BJ (cell line): ENCODE measurements around the gene SELENOH. TPM values are rescaled to one million over a fixed set of nuclear protein-coding genes. Genes with fewer than 3 reads are reported as not detected.

Source experiments
- CTCF ChIA-PET: fragments of 350-600 bp; formaldehyde crosslinking; extraction: SDS; loops from one replicate; lab custom pipeline; 2021; ENCODE audit warnings: antibody characterized with exemption, inconsistent platforms; lab: Yijun Ruan, JAX
- POLR2A ChIA-PET: fragments of 300-600 bp; sonication (Branson Sonifier 250); formaldehyde crosslinking; extraction: SDS; loops from one replicate; lab custom pipeline; 2021; ENCODE audit warnings: antibody characterized with exemption; lab: Charles Lee
- DNase-seq: peaks from one replicate; pipeline ENCODE4 v3.0.0-alpha.2; 2011; ENCODE audit warnings: low read depth
- H3K27me3 ChIP-seq: 2 replicates; pipeline ENCODE4 v1.6.0; 2011; ENCODE audit warnings: low read length; ENCODE audit not compliant: control insufficient read depth, insufficient read depth
- H3K36me3 ChIP-seq: 2 replicates; pipeline ENCODE4 v1.5.1; 2011; ENCODE audit warnings: low read length; ENCODE audit not compliant: control insufficient read depth, insufficient read depth
- H3K4me3 ChIP-seq: 2 replicates; pipeline ENCODE4 v1.5.1; 2011; ENCODE audit warnings: low read depth, mild to moderate bottlenecking, control low read depth, low read length
- CTCF ChIP-seq: IDR thresholded peaks from 2 replicates; pipeline ENCODE4 v1.5.1; 2011; ENCODE audit warnings: low read depth, mild to moderate bottlenecking, control low read depth, inconsistent platforms, low read length, moderate library complexity; ENCODE audit not compliant: insufficient read depth
- polyA minus RNA-seq: library from RNA; depleted of rRNA, polyadenylated mRNA; stranded (reverse); fragments of >200 nt; gene quantifications from 2 replicates; pipeline ENCODE4 v1.2.3, GENCODE V29; 2011; rRNA and poly(A)+ RNA removed
- polyA plus RNA-seq: library from polyadenylated mRNA; depleted of rRNA; stranded (reverse); fragments of >200 nt; gene quantifications from 2 replicates; pipeline ENCODE4 v1.2.3, GENCODE V29; 2011; rRNA removed

SELENOH gene
- 50.7 and 68.3 TPM in 2 replicates for polyA plus RNA-seq
- polyA minus RNA-seq, result 7.5 and 10.4 TPM in 2 replicates

GRCh38 chr11:57741132-57742086, at the start of gene SELENOH:
Gene SELENOH, plus strand, starts transcription at chr11:57741491. Its CDS starts 105 bp downstream, at chr11:57741596.
- Histone ChIP-seq H3K4me3 (peak within 1 kb of the TSS; percentile 84), H3K36me3 (peaks cover 17% of the 10 kb centered on the region), H3K27me3 (no peaks in the 10 kb centered on the region)
- DNase-seq, result peak; percentile 82
- CTCF ChIA-PET, result interaction anchor here (0.5 to 1.5 kb wide), 4 partner anchors 14 to 59 kb away, joined by 3 to 9 read pairs (median 3); partner anchors contain the start of gene CTNND1
- no peak for TF ChIP-seq CTCF
- POLR2A ChIA-PET, result interaction anchor here (0.6 to 1.3 kb wide), 5 partner anchors 24 to 805 kb away, joined by 3 to 6 read pairs (median 3); partner anchors contain the start of genes MED19 and TMX2

GRCh38 chr11:57698843-57699365, 42.4 kb upstream of the SELENOH start:
- Histone ChIP-seq H3K4me3 (no peak overlapping the region), H3K27me3 (no peaks in the 10 kb centered on the region), H3K36me3 (peaks cover 25% of the 10 kb centered on the region)
- ChIA-PET POLR2A (no interaction called here), CTCF (interaction anchor here (0.9 to 1.5 kb wide), 3 partner anchors 11 to 102 kb away, joined by 3 to 4 read pairs (median 3); no protein-coding TSS in a partner anchor)
- TF ChIP-seq CTCF, result no peak
- no peak for DNase-seq

- peaks cover 30% of the 10 kb centered on the region for H3K36me3 ChIP-seq
These were observed 41.5 kb upstream of the SELENOH start for GRCh38 chr11:57699813-57700212.

DNA sequence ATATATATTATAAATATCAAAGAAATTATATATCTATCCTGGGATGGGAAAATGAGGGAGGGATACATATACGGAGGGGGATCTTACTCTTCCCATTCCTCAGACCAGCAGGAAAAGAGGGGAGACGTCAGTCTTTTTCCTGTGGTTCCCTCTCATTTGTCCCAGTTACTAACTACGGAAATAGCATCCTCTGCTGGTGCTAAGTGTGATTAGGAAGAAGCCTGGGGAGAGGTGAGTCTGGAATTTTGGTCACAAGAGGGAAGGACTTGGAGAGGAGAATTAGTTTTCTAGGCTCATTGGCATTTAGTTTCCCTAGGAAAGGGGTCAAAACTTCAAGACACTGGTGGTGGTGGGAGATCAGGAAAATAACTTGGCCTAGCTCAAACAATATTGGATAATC, 40.9 kb upstream of the SELENOH start:
- ChIA-PET POLR2A (no interaction called here), CTCF (interaction anchor here (0.6 kb wide), 1 partner anchor 61 kb away, joined by 3 read pairs; the partner anchor contains the start of gene CTNND1)
- no peak for TF ChIP-seq CTCF
- Histone ChIP-seq H3K4me3 (no peak overlapping the region), H3K27me3 (no peaks in the 10 kb centered on the region), H3K36me3 (peaks cover 29% of the 10 kb centered on the region)
- DNase-seq, result no peak

More at GRCh38 chr11:57699813-57700212, 41.5 kb upstream of the SELENOH start:
- no peak for TF ChIP-seq CTCF
- POLR2A ChIA-PET, result interaction anchor here (0.5 kb wide), 1 partner anchor 22 kb away, joined by 17 read pairs; no protein-coding TSS in a partner anchor
- CTCF ChIA-PET, result interaction anchor here (0.9 kb wide), 1 partner anchor 34 kb away, joined by 3 read pairs; no protein-coding TSS in a partner anchor
- no peaks in the 10 kb centered on the region for H3K27me3 ChIP-seq
- DNase-seq, result no peak
- no peak overlapping the region for H3K4me3 ChIP-seq
